Lower lobe of right lung (tissue), 2 donors: ENCODE data around the gene ARMC2. TPM values are rescaled to one million over a fixed set of nuclear protein-coding genes. Genes with fewer than 3 reads are reported as not detected.

Experiments
- ATAC-seq, 2 donors: fragments of 200-7000 bp; cut with Tn5 transposase; one replicate each; pipeline ENCODE4 v1.9.1; 2020 to 2022; ENCODE audit warnings: mild to moderate bottlenecking in 2 of 2, moderate library complexity in 2 of 2
- DNase-seq: peaks from one replicate; pipeline ENCODE4 v3.0.0-alpha.2; 2020
- H3K27ac ChIP-seq: fragments of 200-600 bp; one replicate; pipeline ENCODE4 v1.8.0; 2022
- H3K27me3 ChIP-seq: fragments of 200-600 bp; one replicate; pipeline ENCODE4 v1.8.0; 2022; ENCODE audit warnings: low read depth
- H3K36me3 ChIP-seq: fragments of 200-600 bp; one replicate; pipeline ENCODE4 v1.8.0; 2022; ENCODE audit warnings: mild to moderate bottlenecking
- H3K4me1 ChIP-seq: fragments of 200-600 bp; one replicate; pipeline ENCODE4 v1.8.0; 2022
- H3K4me3 ChIP-seq: fragments of 200-600 bp; one replicate; pipeline ENCODE4 v1.8.0; 2022; ENCODE audit warnings: mild to moderate bottlenecking
- H3K9me3 ChIP-seq: fragments of 200-600 bp; one replicate; pipeline ENCODE4 v1.8.0; 2022
- CTCF ChIP-seq: fragments of 200-600 bp; IDR thresholded peaks from one replicate; pipeline ENCODE4 v1.8.0; 2022; ENCODE audit warnings: antibody characterized with exemption, mild to moderate bottlenecking
- intact Hi-C: fragments of 100-400 bp; cut with DNase I; formaldehyde crosslinking; loops from one replicate; pipeline ENCODE4 v1.11.0; 2022
- total RNA-seq: library from RNA; stranded (reverse); fragmentation: NEBNext Ultra II Directional; extraction: Animal tissue kit (Norgen Biotek cat#: 25700); gene quantifications from one replicate; pipeline ENCODE4 v1.2.1, GENCODE V29; 2021
- donor health status: DM: no; HTN: yes; CAD: no; lungs with severe emphysema.

The ARMC2 gene
- total RNA-seq, 1 donor from 2014 or later: 10.8 TPM

- H3K27ac ChIP-seq: no peak overlapping the region
- no peaks in the 10 kb centered on the region for H3K27me3 ChIP-seq
- peaks cover 21% of the 10 kb centered on the region for H3K4me1 ChIP-seq
- intact Hi-C loops: no loop called here
- no peaks in the 10 kb centered on the region for H3K9me3 ChIP-seq
- no peak overlapping the region for H3K4me3 ChIP-seq
- ATAC-seq (peak in 1 of 2 donors; percentile 37), DNase-seq (no peak)
- TF ChIP-seq CTCF: no peak
- no peaks in the 10 kb centered on the region for H3K36me3 ChIP-seq
Measured at GRCh38 chr6:108836061-108836460, 12.2 kb upstream of the ARMC2 start.

- DNase-seq (no peak), ATAC-seq (peak in 1 of 2 donors; percentile 11)
- no peaks in the 10 kb centered on the region for H3K27me3 ChIP-seq
- intact Hi-C loops: no loop called here
- TF ChIP-seq CTCF: no peak
- no peak overlapping the region for H3K4me3 ChIP-seq
- H3K9me3 ChIP-seq: no peaks in the 10 kb centered on the region
- H3K36me3 ChIP-seq: no peaks in the 10 kb centered on the region
- H3K4me1 ChIP-seq: peaks cover 21% of the 10 kb centered on the region
- no peak overlapping the region for H3K27ac ChIP-seq
Measured at GRCh38 chr6:108837236-108837971, 10.8 kb upstream of the ARMC2 start.

GRCh38 chr6:108838101-108838717, 10.0 kb upstream of the ARMC2 start:
- peak; percentile 72 for DNase-seq
- Histone ChIP-seq H3K4me1 (peaks cover 21% of the 10 kb centered on the region), H3K9me3 (no peaks in the 10 kb centered on the region), H3K27ac (peak overlapping the region; percentile 9), H3K36me3 (no peaks in the 10 kb centered on the region), H3K4me3 (peak overlapping the region; percentile 19), H3K27me3 (no peaks in the 10 kb centered on the region)
- intact Hi-C loops: no loop called here
- TF ChIP-seq CTCF: no peak
- ATAC-seq: peak; percentile 77 to 82

- Histone ChIP-seq H3K27me3 (no peaks in the 10 kb centered on the region), H3K4me1 (peaks cover 21% of the 10 kb centered on the region), H3K27ac (no peak overlapping the region), H3K4me3 (no peak overlapping the region), H3K36me3 (no peaks in the 10 kb centered on the region), H3K9me3 (no peaks in the 10 kb centered on the region)
- ATAC-seq: no peak
- no peak for DNase-seq
- intact Hi-C loops: no loop called here
- TF ChIP-seq CTCF: no peak
Measured at GRCh38 chr6:108839083-108839642, 9.1 kb upstream of the ARMC2 start.

DNA sequence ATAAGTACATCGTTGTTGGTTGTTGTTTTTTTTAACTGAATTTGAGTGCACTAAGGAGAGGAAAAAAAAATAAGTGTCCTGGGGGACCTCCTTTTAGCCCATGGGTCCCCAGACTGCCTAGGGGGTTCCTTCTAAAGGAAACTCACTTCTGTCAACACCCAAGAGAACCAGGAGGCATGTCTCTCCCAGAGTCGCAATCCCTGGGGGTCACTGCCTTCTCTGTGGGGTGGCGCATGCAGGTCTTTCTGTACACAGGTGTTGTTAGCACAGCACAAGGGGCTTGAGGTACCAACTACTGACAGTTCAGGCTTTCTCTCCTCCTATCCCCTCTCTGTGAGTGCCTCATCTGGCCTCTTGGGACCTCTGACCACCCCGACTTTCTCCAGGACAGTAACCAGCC, 7.3 kb upstream of the ARMC2 start:
- no peak overlapping the region for H3K4me3 ChIP-seq
- ATAC-seq (no peak), DNase-seq (no peak)
- TF ChIP-seq CTCF: no peak
- H3K9me3 ChIP-seq: no peaks in the 10 kb centered on the region
- H3K27ac ChIP-seq: peak overlapping the region; percentile 61
- peaks cover 16% of the 10 kb centered on the region for H3K4me1 ChIP-seq
- H3K27me3 ChIP-seq: no peaks in the 10 kb centered on the region
- intact Hi-C loops: no loop called here
- no peaks in the 10 kb centered on the region for H3K36me3 ChIP-seq
